ENCODE measurements around the gene MRPL36.

- no peak for TF ChIP-seq FOXM1 (IDR thresholded peaks at IDR 0.05; ENCODE audit: borderline replicate concordance)
- no peak for TF ChIP-seq SUZ12 (IDR thresholded peaks at IDR 0.05)
- TF ChIP-seq NFRKB (IDR thresholded peaks at IDR 0.05): no peak
- no peak for TF ChIP-seq ZNF384 (IDR thresholded peaks at IDR 0.05)
Measured at GRCh38 chr5:1767524-1768282, 31.9 kb downstream of the MRPL36 start.

Data from HEK293T (cell line).